GDM1 (cell line): Measurements from ENCODE around the gene SHD.
"Not testable (repeated sequence)": the region's sequence is repeated elsewhere in the genome, so short reads cannot be mapped to it uniquely, and the experiment has no call there.

Experiments
- DNase-seq: peaks from one replicate; lab custom pipeline; 2025; lab: John Stamatoyannopoulos, UW

Gene SHD, protein sequence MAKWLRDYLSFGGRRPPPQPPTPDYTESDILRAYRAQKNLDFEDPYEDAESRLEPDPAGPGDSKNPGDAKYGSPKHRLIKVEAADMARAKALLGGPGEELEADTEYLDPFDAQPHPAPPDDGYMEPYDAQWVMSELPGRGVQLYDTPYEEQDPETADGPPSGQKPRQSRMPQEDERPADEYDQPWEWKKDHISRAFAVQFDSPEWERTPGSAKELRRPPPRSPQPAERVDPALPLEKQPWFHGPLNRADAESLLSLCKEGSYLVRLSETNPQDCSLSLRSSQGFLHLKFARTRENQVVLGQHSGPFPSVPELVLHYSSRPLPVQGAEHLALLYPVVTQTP

DNA sequence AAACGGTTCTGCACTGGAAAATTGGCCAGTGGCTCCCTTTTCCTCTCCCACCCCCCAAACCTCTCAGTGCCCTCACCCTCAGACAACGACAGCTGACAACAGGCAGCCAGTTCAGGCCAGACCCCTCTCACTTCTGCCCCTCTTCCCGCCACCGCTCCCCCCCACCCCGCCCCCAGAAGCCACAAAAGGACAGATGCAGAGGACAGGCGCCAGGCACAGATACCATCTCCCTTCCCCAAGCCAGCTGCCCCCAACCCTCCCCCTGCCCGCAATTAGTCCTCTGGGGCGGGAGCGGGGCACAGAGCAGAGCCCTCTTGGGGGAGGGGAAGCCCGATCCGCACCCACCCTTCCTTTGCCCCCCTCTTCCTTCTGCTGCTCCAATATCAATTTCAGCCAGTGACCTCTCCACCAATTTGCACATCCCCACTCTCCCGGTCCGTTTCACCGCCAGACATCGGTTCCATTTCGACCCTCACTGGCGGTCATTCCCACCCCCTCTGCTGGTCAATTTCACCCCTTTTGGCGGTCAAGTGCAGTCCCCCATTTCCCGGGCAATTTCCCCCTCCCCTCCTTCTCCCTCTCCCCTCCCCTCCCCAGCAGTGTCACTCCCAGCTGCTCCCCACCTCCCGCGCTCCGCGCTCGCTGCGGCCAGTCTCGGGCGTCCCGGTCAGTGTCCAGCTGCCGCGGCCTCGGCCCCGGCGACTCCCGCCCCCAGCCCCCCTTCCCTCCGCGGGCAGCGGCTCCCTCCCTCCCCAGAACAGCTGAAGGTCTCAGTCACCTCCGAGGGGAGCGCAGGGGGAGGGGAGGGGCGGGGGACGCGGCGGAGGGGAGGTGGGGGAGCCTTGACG, at the start of gene SHD:
Gene SHD (plus strand): TSS at position 848 of the 848 bp plus-strand sequence. CDS start 798 bp downstream, outside the sequence.
- DNase-seq, result no peak

DNA sequence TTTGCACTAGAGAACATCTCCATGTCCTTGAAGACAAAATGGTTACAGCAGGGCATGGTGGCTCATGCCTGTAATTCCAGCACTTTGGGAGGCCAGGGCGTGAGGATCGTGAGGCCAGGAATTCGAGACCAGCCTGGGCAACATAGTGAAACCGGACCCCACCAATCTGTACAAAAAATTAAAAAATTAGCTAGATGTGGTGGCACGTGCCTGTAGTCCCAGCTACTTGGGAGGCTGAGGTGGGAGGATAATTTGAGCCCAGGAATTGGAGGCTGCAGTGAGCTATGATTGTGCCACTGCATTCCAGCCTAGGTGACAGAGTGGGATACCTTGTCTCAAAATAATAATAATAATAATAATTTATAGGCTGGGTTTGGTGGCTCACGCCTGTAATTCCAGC, 48.8 kb upstream of the SHD start:
- not testable (repeated sequence) for DNase-seq

DNA sequence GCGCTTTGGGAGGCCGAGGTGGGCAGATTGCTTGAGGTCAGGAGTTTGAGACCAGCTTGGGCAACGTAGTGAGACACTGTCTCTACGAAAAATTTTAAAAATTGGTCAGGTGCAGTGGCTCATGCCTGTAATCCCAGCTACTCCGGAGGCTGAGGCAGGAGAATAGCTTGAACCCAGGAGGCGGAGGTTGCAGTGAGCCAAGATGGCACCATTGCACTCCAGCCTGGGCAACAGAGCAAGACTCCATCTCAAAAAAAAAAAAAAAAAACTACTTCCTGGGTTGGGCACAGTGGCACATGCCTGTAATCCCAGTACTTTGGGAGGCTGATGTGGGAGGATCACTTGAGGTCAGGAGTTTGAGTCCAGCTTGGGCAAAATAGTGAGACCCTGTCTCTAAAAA, 47.5 kb upstream of the SHD start:
- DNase-seq, result not testable (repeated sequence)

DNA sequence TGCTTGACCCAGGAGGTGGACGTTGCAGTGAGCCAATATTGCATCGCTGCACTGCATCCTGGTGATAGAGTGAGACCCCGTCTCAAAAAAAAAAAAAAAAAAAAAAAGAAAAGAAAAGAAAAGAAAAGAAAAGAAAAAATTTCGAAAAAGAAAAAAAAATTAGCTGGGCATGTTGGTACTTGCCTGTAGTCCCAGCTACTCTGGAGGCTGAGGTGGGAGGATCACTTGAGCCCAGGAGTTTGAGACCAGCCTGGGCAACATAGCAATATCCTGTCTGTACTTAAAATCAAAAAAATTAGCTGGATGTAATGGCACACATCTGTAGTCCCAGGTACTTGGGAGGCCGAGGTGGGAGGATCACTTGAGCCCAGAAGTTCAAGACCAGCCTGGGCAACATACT, 46.9 kb upstream of the SHD start:
- DNase-seq, result not testable (repeated sequence)

DNA sequence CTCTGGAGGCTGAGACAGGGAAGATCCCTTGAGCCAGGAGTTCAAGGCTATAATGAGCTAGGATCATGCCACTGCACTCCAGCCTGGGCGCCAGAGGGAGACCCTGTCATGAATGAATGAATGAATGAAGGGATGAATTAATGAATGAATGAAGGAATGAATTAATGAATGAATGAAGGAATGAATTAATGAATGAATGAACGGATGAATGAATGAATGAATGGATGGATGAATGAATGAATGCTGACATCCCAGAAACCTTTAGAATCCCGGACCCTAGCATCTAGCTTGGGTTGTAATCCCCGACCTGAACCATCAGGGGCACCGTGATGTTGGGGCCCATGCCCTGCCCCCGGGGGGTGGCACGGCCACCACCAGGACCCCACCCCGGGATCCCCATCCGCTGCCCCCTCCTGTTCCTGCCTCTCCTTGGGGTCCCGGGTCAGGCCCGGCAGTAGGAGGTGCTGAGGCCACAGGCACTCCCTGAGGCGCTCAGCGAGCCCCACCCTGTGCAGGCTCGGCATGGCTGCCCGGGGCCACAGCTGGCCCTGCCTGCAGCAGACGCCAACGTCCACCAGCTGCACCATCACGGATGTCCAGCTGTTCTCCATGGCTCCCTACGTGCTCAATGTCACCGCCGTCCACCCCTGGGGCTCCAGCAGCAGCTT, 46.3 kb upstream of the SHD start:
- no peak for DNase-seq

DNA sequence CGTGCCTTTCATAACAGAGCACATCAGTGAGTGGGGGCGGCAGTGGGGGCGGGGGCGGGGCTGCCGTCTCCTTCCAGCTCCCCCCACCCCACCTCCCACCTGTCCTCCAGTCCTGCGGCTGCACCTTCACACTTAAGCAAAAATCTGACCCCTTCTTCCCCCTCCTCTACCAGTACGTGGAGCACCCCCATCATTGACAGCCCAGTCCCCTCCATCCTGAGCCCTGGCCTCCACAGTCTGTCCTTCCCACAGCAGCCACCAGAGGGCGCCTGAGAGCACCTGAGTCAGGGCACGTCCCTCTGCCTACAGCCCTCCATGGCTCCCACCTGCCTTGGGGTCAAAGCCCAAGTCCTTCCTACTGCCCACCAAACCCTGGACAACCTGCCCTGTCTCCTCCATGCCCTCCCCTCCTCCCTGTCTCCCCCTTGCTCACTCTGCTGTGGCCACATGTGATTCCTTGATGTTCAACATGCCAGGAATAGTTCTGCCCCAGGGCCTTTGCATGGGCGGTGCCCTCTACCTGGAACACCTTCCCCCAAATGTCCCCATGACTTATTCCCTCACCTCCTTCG, 45.7 kb upstream of the SHD start:
- peak; percentile 10 for DNase-seq

DNA sequence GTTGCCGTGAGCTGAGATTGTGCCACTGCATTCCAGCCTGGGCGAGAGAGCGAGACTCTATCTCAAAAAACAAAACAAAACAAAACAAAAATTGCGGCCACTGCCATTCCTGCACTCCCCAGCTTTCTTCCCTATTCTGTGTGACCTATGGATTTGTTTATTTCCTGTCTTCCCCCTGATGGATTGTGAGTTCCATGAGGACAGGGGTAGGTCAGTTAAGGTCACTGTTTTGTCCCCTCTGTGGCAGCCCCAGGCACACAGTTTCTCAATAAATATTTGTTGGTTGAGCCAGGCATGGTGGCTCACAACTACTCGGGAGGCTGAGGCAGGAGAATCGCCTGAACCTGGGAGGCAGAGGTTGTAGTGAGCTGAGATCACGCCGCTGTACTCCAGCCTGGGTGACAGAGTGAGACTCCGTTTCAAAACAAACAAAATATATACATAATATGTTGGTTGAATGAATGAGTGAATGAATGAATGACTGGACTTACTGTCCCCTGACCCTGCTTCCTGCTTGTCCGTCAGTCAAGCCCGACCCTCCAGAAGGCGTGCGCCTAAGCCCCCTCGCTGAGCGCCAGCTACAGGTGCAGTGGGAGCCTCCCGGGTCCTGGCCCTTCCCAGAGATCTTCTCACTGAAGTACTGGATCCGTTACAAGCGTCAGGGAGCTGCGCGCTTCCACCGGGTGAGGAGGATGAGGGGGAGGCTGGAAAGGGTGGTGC, 44.8 kb upstream of the SHD start:
- DNase-seq, result no peak

DNA sequence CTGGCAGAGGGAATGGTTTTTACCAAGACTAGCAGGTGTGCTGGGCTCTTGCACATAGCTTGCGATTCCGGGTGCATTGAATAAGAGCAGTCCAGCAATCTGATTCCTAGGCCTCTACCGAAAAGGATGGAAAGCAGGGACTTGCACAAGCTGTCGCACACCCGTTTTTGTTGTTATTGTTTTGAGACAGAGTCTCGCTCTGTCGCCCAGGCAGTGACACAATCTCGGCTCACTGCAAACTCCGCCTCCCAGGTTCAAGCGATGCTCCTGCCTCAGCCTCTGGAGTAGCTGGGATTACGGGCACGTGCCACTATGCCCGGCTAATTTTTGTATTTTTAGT, 44.2 kb upstream of the SHD start:
- no peak for DNase-seq

DNA sequence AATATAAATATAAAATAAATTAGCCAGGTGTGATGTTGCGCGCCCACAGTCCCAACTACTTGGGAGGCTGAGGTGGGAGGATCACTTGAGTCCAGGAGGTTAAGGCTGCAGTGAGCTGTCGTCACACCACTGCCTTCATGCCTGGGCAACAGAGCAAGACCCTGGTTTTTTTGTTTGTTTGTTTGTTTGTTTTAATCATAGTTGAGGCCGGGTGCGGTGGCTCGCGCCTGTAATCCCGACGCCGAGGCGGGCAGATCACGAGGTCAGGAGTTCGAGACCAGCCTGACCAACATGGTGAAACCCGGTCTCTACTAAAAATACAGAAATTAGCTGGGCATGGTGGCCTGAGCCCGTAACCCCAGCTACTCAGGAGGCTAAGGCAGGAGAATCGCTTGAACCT, 41.6 kb upstream of the SHD start:
- not testable (repeated sequence) for DNase-seq

DNA sequence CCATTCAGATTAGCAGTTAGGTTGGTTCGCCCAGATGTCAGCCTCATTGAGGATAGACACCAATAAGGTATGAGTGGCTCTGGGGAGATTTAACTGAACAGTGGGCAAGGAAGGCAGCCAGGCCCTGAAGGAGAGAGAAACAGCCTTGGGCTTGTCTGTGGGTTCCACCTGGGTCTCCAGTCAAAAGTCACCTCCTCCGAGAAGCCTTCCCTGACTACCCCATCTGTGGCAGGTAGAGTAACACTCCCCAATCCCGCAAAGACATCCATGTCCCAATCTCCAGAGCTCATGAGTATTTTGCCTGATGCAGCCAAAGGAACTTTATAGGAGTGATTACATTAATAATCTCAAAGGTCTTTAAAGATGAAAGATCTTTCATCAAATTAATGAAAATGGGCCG, 40.2 kb upstream of the SHD start:
- no peak for DNase-seq

DNA sequence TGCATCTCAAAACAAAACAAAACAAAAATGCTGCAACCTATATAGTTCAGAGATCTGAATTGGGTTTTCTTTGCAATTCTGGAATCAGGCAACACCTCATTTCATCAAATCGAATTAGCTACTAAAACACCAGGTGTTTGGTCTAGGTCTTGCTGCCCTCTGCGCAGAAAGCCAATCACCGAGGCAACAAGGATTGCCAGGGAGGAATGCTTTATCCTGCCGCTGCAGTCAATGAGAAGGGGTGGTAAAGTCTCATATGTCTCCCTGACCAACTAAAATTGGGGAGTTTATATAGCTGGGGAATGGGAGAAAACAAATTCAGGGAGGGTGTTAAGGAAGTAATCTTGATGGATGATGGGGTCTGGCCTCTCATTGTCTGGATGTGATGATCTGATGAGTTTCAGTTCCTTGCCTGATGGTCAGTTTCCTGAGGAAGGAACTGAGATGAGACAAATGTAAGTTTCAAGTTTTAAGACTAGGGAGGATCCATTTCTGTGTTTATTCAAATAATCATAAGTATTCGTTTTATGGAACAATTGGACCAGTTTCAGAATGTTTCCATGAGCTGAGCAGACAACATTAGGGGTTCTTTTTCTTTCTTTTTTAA, 37.1 kb upstream of the SHD start:
- no peak for DNase-seq

DNA sequence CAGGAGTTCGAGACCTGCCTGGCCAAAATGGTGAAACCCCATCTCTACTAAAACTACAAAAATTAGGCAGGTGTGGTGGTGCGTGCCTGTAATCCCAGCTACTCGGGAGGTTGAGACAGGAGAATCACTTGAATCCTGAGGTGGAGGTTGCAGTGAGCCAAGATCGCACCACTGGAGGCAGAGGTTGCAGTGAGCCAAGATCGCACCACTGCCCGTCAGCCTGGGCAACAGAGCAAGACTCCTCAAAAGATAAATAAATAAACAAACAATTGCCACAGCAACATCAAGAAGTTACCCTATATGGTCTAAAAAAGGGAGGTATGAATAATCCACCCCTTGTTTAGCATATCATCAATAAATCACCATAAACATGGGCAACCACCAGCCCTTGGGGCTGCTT, 33.1 kb upstream of the SHD start:
- not testable (repeated sequence) for DNase-seq

DNA sequence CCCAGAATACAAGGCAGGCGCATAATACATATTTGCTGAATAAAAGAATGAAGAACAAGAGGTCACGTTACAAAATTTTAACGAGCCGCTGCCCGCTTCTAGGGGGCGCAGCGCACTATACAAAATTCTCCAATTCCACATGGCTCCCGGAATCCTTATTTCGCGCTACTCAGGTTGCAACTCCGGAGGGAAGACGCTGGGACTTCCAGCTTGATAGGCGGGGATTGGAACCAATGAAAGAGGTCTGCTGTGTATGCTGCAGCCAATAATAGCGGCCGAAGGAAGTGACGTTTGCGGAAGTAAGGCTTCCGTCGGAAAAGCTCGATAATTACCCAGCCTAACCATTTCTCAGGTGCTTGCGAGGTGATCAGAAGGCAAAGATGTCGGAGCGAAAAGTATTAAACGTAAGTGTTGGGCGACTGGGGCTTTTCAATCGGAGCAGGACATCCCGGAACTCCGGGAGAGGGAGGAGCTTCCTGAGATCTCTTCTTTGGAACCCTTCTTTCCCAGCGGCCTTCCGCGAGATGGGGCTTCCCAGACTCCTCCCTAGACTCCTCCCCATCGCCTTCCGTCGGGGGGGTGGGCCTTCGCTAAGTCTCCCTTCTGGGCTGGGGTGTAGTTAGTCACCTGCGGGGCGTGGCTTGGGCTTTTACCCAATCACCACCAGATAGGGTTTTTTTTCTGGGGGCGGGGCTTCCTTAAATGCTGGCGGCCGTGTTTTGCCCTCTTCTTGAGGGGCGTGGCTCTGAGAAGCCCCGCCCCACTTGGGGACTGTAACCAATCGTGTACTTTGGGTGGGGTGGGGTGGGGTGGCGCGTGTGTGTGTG, 32.1 kb upstream of the SHD start, which contains the start of gene YJU2:
Gene YJU2 (plus strand): TSS at position 314 of the 827 bp plus-strand sequence. CDS start 67 bp downstream, at position 381.
- DNase-seq, result peak; percentile 98

DNA sequence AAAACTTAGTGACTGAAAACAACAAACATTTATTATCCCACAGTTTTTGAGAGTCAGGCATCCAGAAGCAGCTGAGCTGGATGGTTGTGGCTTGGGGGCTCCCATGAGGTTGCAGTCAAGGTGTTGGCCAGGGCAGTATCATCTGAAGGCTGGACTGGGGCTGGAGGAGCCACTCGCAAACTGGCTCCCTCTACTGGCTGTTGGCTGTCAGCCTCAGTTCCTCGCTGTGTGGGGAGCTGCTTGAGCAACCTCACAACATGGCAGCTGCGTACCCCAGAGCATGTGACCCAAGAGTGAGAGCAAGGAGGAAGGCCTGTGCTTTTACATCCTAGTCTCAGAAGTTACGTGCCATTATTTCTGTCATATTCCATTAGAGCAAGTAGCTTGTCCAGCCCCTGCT, 22.5 kb upstream of the SHD start:
- no peak for DNase-seq

DNA sequence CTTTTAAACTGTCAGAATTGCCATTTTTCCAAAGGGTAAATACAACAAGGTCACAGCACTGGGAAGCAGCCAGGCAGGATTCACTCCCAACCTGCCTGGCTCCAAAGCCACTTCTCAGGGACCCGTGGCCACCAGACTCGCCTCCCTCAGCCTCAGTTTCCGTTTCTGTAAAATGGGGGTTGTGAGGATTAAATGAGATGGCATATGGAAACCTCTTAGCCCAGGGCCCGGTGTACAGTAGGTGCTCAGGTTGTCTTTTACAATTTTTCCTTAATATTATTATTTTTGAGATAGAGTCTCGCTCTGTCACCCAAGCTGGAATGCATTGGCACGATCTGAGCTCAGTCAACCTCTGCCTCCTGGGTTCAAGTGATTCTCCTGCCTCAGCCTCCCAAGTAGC, 22.0 kb upstream of the SHD start:
- no peak for DNase-seq

DNA sequence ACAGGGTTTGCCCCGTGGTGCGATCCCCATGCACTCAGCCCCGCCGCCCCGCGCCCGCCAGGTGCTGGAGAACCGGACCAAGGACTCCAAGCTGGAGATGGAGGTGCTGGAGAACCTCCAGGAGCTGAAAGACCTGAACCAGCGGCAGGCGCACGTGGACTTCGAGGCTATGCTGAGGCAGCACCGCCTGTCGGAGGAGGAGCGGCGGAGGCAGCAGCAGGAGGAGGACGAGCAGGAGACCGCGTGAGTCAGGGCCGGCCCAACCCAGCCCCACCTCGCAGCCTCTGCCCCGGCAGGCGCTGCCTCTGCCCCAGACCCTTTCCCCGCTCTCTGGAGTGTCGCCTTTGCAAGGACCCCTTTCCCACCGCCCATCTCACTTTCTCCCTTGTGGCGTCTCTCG, 20.9 kb upstream of the SHD start:
- no peak for DNase-seq

DNA sequence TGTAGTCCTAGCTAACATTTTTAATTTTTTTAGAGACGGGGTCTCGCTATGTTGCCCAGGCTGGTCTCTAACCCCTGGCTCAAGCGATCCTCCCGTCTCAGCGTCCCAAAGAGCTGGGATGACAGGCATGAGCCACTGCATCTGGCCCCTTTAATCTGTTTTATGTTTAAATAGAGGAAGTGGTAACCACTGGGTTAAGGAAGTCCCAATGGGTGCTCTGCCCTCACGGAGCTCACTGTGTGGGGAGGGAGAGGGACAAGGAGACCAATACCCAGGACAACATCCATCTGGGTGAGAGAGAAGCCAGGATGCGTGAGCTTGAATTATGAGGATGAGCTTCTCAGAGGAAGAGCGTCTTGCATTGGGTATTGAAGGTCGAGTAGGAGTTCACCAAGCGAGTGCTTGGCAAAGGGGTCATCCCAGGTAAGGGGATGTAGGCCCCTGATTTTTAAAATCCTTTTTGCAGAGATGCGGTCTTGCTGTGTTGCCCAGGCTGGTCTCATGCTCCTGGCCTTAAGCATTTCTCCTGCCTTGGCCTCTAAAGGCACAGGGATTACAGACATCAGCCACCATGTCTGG, 18.4 kb upstream of the SHD start:
- DNase-seq, result no peak

DNA sequence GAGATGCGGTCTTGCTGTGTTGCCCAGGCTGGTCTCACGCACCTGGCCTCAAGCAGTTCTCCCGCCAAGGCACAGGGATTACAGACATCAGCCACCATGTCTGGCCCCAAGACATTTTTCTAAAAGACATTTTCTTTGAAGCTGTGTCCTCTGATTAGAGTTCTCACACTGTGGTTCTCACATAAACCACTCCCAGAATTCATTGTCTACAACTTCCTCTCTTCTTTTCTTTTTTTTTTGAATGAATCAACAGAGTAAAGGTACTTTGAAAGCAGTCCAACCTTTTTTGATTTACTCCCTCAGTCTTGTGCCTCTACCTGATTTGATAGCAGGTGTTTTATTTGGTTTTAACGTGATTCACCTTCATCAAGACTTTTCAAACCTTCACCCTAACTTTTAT, 14.3 kb upstream of the SHD start:
- DNase-seq, result no peak

DNA sequence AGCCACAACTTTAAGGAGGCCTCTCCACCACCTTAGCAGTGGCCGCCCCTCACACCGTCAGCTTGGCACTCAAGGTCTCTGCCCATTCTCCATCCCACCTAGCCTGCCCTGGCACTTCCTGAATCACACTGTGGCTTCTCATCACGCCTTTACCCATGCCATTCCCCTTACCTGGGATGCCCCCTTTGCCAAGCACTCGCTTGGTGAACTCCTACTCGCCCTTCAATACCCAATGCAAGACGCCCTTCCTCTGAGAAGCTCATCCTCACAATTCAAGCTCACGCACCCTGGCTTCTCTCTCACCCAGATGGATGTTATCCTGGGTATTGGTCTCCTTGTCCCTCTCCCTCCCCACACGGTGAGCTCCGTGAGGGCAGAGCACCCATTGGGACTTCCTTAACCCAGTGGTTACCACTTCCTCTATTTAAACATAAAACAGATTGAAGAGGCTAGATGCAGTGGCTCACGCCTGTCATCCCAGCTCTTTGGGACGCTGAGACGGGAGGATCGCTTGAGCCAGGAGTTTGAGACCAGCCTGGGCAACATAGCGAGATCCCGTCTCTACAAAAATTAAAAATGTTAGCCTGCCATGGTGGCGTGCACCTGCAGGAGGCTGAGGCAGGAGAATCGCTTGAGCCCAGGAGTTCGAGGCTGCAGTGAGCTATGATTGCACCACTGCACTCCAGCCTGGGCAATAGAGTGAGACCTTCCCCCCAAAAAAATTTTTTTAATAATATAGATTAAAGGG, 12.6 kb upstream of the SHD start:
- DNase-seq, result no peak
